Hepatic stellate cell (primary cell): ENCODE results near the gene LDLRAD4.
A peak's percentile ranks its signal among the peaks of the same experiment; 100 is the strongest.

Experiments
- DNase-seq: peaks from one replicate; pipeline ENCODE4 v3.0.0; 2011; ENCODE audit warnings: low spot score

Gene LDLRAD4

GRCh38 chr18:13518382-13518781 is 299.8 kb downstream of the LDLRAD4 start:
- no peak for DNase-seq

DNA sequence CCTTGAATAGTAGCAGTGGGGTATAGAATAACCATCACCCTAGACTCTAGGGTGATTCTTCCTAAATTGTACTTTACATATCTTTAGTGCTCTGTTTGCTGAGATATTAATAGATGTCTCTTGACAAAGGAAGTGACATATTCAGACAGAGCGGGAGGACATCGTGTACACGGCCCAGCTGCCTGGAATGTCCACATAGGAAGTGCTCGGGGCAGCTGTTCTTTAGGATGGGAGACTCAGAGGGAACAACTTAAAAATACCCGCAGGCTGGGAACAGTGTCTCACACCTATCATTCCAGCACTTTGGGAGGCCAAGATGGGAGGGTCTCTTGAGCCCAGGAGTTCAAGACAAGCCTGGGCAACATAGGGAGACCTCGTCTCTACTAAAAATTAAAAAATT is 301.7 kb downstream of the LDLRAD4 start:
- DNase-seq = no peak

GRCh38 chr18:13520741-13521140 is 302.2 kb downstream of the LDLRAD4 start:
- DNase-seq = no peak

DNA sequence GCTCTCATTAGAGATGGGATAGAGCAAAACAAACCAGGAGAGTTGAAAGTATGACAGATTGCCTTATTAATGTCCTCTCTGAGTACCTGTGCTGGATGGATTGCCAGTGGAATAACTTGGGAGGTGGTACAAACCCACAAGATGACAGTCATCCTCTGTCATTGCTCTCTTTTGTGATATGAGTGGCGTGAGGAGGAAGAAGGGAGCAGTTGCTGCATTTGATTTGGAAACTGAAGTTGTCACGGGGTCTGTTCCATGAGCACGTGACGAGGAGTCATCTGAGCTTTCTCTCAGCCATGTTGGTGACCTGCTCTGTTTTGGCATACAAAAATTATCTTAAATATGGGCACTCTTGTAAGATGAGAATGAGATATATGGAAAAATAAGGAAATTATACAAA is 302.9 kb downstream of the LDLRAD4 start:
- no peak for DNase-seq

DNA sequence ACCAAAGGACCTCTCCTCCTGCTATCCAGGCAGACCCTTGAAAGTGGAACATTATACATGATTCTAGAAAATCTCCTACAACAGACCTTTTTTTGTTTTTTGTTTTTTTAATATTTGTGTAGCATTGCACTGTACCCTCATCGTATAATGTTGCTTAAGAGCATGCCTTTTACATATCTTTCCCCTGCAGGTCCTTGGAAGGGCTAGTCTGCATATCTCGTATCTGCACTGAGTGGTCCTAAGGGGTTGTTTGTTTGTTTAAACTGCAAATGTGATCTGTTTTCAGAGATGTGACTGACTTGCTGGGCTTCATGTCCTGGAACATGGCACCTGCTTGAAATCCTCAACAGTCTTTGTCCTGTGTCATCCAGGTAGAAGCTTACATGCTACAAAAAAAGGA is 303.7 kb downstream of the LDLRAD4 start:
- no peak for DNase-seq

DNA sequence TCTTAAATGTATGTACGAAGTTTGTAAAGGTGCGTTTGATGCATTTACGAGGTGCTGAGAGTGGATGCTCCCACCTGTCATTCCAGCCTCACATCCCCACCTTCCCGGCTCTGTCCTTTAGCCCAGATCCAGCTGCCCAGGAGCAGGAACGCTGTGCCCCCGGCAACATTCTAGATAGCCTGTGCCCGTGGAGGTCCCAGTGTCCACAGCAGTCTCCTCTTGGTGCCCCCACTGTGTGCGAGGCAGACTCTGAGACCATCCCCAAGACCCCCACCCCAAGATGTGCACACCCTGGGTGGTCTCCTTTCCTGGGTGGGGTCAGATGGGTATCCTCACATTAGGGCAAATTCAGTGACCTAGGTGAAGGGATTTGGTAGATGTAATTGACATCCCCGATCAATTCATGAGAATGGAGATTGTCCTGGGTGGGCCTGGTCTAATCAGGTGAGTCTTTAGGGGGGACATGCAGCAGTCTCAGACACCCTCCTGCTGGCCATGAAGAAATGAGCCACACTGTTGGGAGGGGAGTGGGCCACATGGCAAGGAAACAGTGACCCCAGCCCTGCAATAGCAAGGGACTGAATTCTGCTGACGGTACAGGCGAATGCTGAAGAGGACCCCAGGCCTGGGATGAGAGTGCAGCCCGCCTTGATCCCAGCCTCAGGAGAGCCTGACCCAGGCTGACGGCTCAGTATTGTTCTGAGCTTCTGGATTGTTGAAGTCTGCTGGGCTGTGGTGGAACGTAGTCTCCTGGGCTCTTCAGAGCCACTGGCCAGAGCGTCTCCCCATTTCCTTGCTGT is 304.5 kb downstream of the LDLRAD4 start:
- DNase-seq = no peak

- no peak for DNase-seq
These were observed 305.5 kb downstream of the LDLRAD4 start for GRCh38 chr18:13524054-13524453.

DNA sequence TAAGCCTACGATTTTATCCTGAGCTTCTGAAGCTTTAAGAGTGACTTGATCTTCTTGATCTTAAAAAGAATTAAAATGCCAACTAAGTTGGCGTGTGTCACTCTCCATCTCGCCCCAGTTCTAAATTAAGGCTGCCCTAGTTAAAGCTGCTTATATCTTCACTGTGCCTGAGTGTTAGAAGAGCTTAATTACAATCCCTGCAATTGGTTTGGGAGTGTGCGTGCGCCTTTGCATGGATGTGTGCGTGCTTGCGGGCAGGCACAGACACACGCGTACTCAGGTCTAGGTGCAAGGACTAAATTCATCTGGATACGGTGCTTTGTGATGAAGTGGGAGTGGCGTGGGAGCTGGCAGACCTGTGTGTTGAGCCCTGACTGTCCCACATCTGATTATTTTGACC is 306.3 kb downstream of the LDLRAD4 start:
- DNase-seq = no peak

DNA sequence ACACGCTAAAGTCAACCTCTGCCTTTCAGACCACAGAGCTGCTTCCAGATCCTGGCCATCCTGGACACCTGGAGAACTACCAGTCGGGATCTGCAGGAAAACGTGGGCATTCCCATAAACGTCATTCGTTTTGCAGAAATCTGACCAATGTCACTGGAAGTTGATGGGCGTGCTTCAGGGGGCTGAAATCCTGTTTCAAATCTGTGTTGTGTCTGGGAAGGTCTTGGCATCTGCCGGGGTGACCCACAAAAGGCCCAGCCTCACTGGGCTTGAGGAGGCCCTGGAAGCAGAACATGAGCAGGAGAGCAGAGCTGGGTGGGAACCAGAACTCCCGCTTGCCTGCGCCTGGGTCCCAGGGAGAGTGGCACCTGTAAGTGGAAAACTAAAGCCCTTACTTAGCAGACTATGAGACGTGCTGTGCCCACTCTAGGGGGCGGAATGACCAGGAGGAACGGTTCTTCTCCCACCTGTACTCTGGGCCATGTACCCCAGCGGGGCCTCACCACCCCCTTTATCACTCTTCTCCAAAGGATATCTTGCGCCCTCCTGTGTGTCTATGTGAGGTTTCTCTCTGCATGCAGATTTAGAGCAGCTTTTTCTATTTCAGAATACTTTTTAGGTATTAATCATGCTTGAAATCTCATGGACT is 306.9 kb downstream of the LDLRAD4 start:
- DNase-seq = no peak

DNA sequence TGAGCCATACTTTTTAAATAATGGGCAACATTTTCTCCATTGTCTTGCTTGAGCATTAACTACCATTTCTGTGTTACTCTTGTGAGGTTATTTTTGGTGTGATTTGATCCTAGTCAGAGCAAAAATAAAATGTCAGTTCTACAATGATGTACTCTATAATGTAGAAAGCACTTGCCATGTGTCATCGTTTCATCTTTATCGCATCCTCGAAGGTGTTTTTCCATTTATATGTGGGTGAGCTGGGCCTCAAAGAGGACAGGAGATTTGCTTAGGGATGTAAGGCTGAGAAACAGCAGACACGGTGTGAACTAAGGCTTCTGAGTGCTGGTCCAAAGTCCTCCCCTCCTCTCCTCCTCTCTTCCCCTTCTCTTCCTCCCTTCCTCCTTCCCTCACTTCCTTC is 308.0 kb downstream of the LDLRAD4 start:
- DNase-seq = no peak

- no peak for DNase-seq
These were observed 308.7 kb downstream of the LDLRAD4 start for GRCh38 chr18:13527256-13527655.

GRCh38 chr18:13527730-13528129 is 309.2 kb downstream of the LDLRAD4 start:
- DNase-seq = no peak

GRCh38 chr18:13528739-13529392 is 310.3 kb downstream of the LDLRAD4 start:
- no peak for DNase-seq

DNA sequence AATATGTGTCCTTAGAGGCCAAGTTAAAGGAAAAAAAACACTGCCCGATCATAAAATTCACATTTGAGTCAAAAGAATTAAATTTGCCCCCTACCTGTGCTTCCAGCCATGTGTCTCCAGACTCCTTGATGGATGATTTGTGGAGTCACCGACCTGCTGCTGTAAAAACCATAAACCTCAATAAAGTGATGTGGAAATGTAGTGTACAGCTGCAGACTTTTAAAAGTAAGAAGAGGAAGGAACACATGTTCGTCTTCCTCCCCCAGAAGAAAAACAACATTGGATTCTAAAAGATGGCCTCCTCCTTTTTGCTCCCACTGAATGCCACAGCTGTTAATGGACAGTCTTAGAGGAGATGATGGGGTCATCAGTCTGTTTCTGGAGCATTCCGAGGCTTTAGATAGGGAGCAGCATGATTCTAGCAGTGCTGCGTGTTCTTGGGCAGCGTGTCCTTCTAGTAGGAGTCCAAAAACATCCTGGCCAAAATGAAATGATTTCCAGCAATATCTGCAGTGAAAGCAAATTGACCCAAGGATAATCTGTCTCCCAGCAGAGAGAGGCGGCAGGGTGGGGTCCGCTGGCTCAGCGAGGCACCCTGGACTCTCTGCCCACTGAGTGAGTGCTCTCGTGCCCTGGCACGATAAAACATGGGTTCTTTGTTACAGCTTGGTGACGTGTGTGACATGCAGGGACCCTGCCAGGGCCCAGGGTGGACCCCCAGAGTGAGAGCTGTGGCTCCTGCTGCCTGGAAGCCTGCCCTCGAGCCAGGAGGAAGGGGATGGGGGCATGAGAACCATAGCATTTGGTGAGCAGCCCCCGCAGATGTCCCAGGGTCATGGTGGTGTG is 311.7 kb downstream of the LDLRAD4 start:
- DNase-seq = no peak

GRCh38 chr18:13530879-13531387 is 312.4 kb downstream of the LDLRAD4 start:
- peak; percentile 14 for DNase-seq

DNA sequence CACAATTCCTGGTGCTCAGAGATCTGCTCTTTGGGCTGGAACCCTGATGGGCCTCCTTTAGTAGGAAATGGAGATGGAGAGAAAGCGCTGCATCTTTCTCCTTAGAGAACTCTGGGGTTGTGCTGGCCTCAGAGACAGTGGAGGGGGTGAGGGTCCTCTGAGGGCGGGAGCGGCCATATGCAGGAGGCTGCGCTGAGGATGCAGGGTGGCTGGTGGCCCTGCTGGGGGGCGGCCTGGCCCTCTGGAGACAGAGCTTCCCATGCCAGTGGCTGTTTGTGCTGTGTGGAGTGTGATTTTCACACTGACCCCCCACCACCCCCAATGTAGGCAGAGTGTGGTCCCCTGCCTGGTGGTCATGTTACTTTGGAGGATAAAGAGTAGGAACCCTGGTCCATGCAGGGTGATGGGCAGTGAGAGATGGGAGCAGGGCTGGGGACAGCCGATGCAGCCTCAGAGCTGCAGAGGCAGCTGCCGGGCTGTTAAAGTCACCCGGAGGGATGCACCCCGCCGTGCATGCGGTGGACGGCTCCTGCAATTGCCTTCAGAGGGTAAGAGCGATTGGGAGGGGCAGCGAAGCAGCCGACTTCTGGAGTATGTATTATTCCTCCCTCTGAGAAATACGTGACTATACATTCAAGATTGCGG is 313.2 kb downstream of the LDLRAD4 start:
- no peak for DNase-seq

DNA sequence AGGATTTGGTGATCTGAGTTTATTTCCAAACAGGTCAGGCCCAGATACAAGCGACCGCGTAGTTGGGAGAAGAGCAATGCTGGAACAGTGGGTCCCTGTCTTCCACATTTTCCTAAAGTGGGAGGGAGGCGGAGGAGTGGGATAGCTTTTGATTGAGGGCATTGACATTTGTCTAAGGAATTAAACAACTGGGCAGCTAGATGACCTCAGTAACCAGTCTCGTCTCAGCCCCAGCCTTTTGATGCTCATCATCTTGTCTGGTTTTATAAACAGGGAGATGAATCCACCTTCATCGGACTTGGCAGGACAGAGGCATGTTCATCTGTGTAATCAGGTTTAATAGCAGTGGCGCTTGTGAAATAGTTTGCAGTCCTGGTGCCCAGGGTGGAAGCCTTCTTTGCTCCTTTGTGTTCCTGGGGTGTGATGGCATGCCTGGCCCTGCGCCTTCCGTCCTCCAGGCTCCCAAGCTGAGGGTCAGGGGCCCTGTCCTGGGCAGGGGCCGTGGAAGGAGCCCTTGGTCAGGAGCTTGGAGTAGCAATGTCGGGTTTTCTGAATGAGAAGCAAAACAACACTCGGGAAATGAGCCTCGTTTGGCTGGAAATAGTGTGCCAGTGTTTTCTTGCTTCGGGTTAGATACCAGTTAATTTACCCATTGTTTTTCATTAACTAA is 314.0 kb downstream of the LDLRAD4 start:
- DNase-seq = no peak

DNA sequence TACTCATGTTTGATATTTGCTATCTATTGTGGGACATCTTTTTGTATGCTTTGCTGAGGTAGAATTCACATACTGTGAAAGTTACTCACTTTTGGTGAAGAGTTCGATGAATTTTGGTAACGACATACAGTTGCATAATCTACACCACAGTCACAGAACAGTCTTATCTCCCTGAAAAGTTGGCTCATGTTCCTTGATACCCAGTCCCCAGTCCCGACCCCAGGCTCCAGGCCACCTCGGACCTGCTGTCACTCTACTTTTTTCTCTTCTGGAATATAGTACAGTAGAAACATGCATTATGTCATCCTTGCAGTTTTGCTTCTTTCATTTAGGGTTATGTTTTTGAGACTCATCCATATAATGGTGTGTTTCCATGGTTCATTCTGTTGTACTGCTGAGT is 316.1 kb downstream of the LDLRAD4 start:
- DNase-seq = no peak

DNA sequence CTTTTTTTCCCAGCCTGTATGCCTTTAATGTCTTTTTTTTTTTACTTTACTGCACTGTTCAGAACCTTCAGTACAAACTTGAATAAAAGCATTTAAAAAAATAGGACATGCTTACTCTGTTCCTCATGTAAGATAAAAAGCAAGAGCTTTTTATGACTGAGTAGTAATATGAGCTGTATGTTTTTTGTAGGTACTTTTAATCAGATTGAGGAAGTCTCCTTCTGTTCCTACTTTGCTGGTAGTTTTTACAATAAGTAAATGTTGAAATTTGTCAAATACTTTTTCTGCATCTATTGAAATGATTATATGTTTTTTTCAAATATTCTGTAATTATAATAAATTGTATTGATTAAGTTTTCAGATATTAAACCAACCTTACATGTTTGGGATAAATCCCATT is 318.0 kb downstream of the LDLRAD4 start:
- no peak for DNase-seq

GRCh38 chr18:13537022-13537780 is 318.6 kb downstream of the LDLRAD4 start:
- DNase-seq = no peak
